ENCODE data around the gene FMNL2. TPM values are rescaled to one million over a fixed set of nuclear protein-coding genes. Genes with fewer than 3 reads are reported as not detected.

Gene FMNL2
- total RNA-seq, 1 experiment from 2014 or later = 46.5 TPM

DNA sequence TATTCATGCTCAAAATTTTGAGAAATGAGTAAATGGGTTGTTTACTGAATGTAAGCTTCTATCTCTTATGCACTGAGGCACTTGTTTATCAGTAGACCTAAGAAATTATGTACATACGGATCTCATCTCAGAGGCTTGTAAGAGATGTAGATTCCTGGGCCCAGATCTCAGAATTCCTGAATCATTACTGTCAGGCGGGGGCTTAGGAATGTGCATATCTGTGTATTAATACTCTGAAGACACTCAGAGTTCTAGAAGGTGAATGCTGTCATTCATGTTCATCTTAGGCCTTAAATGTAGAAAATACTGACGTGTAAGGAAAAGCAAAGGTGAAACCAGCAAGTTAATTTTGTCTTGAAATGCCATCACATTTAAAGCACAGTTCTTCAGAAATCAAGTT is 169.6 kb downstream of the FMNL2 start:
- DNase-seq = no peak
- H3K4me3 Mint-ChIP-seq (ENCODE audit: low read depth, unreplicated experiment) = peak overlapping the region; percentile 45
- CTCF ChIA-PET = no interaction called here
- peaks cover 17% of the 10 kb centered on the region for H3K36me3 Mint-ChIP-seq (ENCODE audit: insufficient read depth, unreplicated experiment)
- BruUV-seq (replicated peaks) = no TSS peak
- H3K27ac Mint-ChIP-seq (ENCODE audit: unreplicated experiment) = peak overlapping the region; percentile 91
- H3K27me3 Mint-ChIP-seq (ENCODE audit: unreplicated experiment) = no peaks in the 10 kb centered on the region
- intact Hi-C loops (cut with micrococcal nuclease; ENCODE audit: unreplicated experiment) = loop anchor here (5.0 to 10.0 kb wide), 3 partner anchors 37 to 120 kb away; no protein-coding TSS in a partner anchor
- peaks cover 75% of the 10 kb centered on the region for H3K4me1 Mint-ChIP-seq (ENCODE audit: low read depth, unreplicated experiment)
- TF ChIP-seq CTCF (IDR thresholded peaks at IDR 0.05; ENCODE audit: unreplicated experiment) = no peak
- H3K9me3 Mint-ChIP-seq (ENCODE audit: low read depth, unreplicated experiment) = peaks cover 4% of the 10 kb centered on the region

- Mint-ChIP-seq H3K27ac (ENCODE audit: unreplicated experiment) (peak overlapping the region; percentile 91), H3K9me3 (ENCODE audit: low read depth, unreplicated experiment) (peaks cover 4% of the 10 kb centered on the region), H3K4me1 (ENCODE audit: low read depth, unreplicated experiment) (peaks cover 70% of the 10 kb centered on the region), H3K36me3 (ENCODE audit: insufficient read depth, unreplicated experiment) (peaks cover 17% of the 10 kb centered on the region), H3K4me3 (ENCODE audit: low read depth, unreplicated experiment) (peak overlapping the region; percentile 45), H3K27me3 (ENCODE audit: unreplicated experiment) (no peaks in the 10 kb centered on the region)
- DNase-seq = peak; percentile 30
- no TSS peak for BruUV-seq (replicated peaks)
- TF ChIP-seq CTCF (IDR thresholded peaks at IDR 0.05; ENCODE audit: unreplicated experiment) = no peak
- CTCF ChIA-PET = interaction anchor here (0.5 to 1.0 kb wide), 2 partner anchors 10 to 402 kb away, joined by 3 to 5 read pairs; no protein-coding TSS in a partner anchor
- intact Hi-C loops (cut with micrococcal nuclease; ENCODE audit: unreplicated experiment) = loop anchor here (5.0 to 10.0 kb wide), 3 partner anchors 38 to 119 kb away; no protein-coding TSS in a partner anchor
Measured at GRCh38 chr2:152505495-152505906, 170.5 kb downstream of the FMNL2 start.

DNA sequence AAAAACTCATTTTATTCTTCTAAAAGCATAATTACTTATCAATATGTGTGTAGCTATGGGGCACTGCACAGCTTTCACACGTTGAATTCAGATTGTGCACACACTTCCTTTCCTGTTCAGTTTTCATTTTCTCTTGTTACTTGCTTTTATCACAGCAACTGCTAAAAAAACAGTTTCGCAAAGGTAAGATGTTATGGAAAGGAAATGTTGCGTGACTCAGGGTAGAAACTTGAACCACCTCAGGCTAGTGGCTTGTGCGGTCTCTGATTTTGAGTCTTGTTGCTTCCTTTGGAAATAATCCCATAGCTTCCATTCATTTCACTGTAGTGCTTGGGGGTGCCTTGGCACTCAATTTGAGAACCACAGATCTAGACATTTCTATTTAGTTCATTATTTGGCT is 171.9 kb downstream of the FMNL2 start:
- no peak for TF ChIP-seq CTCF (IDR thresholded peaks at IDR 0.05; ENCODE audit: unreplicated experiment)
- peak overlapping the region; percentile 53 for H3K4me3 Mint-ChIP-seq (ENCODE audit: low read depth, unreplicated experiment)
- H3K27me3 Mint-ChIP-seq (ENCODE audit: unreplicated experiment) = no peaks in the 10 kb centered on the region
- no TSS peak for BruUV-seq (replicated peaks)
- H3K36me3 Mint-ChIP-seq (ENCODE audit: insufficient read depth, unreplicated experiment) = peaks cover 17% of the 10 kb centered on the region
- CTCF ChIA-PET = interaction anchor here (0.5 to 1.9 kb wide), 5 partner anchors 10 to 51 kb away, joined by 3 to 5 read pairs (median 4); no protein-coding TSS in a partner anchor
- intact Hi-C loops (cut with micrococcal nuclease; ENCODE audit: unreplicated experiment) = loop anchor here (5.0 to 10.0 kb wide), 3 partner anchors 40 to 118 kb away; no protein-coding TSS in a partner anchor
- DNase-seq = peak; percentile 12
- H3K9me3 Mint-ChIP-seq (ENCODE audit: low read depth, unreplicated experiment) = peaks cover 4% of the 10 kb centered on the region
- peak overlapping the region; percentile 91 for H3K27ac Mint-ChIP-seq (ENCODE audit: unreplicated experiment)
- peaks cover 71% of the 10 kb centered on the region for H3K4me1 Mint-ChIP-seq (ENCODE audit: low read depth, unreplicated experiment)

DNA sequence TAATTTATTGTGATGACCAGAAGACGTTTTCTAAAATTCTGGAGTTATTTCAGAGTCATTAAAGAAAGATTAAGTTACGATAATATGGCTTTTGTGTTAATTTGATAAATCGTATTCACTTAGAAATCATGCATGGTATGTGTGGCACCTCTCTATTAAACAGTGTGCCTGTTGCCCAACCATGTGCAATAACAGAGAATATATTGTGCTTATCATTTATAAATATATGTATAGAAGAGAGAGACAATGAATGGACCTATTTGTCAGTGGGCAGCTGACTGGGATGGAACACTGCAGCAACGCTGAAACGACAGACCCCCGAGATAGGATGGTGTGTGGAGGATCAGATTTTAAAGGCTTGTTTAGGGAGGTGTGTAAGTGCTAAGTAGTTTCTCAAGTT is 172.9 kb downstream of the FMNL2 start:
- Mint-ChIP-seq H3K27me3 (ENCODE audit: unreplicated experiment) (no peaks in the 10 kb centered on the region), H3K4me3 (ENCODE audit: low read depth, unreplicated experiment) (peak overlapping the region; percentile 53), H3K27ac (ENCODE audit: unreplicated experiment) (peak overlapping the region; percentile 91), H3K4me1 (ENCODE audit: low read depth, unreplicated experiment) (peaks cover 71% of the 10 kb centered on the region), H3K36me3 (ENCODE audit: insufficient read depth, unreplicated experiment) (peaks cover 12% of the 10 kb centered on the region), H3K9me3 (ENCODE audit: low read depth, unreplicated experiment) (peaks cover 3% of the 10 kb centered on the region)
- intact Hi-C loops (cut with micrococcal nuclease; ENCODE audit: unreplicated experiment) = loop anchor here (5.0 to 10.0 kb wide), 3 partner anchors 41 to 117 kb away; no protein-coding TSS in a partner anchor
- BruUV-seq (replicated peaks) = no TSS peak
- no peak for TF ChIP-seq CTCF (IDR thresholded peaks at IDR 0.05; ENCODE audit: unreplicated experiment)
- CTCF ChIA-PET = interaction anchor here (0.5 to 1.9 kb wide), 3 partner anchors 18 to 62 kb away, joined by 3 to 8 read pairs (median 4); no protein-coding TSS in a partner anchor
- no peak for DNase-seq

All from Calu3 (cell line).